DMS79 treated with DMSO at 0.1 percent for 48 hours (cell line): Measurements from ENCODE around the gene TTBK1.

Source experiments
- DNase-seq: peaks from one replicate; lab custom pipeline; 2025; lab: John Stamatoyannopoulos, UW

Gene TTBK1

DNA sequence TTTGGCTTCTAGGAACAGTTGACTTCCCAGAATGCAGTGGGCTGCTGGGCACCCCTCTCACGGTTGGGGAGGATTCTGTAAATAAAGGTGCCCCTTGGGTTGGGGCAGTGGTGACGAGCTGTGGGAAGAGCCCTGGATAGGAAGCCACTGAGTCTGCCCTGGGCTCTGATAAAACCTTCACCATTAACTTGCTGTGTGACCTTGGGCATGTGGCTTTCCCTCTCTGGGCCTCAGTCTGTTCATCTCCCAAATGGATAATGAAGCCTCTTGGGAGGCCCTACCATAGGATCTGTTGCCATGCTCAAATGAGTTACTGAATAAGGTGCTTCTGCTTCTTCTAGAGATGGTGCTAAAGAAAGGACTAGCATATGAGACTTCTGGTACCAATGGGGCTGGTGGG lies 61.6 kb downstream of the TTBK1 start:
- no peak for DNase-seq

DNA sequence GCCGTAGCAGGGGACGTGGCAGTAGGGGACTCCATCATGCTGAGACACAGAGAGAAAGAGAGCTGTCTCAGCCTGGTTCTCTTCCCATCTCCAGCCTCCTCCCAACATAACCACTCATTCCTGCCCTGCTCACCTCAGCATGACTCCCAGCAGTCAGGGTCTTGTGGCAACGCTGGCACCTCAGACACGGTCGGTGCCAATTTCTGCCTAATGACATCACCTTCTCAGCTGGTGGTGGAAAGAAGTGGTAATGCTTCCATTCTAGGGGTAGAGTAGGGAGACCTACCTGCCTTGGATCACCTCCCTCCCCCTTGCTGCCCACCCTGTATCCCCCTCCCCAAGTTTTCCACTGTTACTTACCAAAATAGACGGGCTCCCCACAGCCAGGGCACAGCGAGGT lies 62.8 kb downstream of the TTBK1 start:
- no peak for DNase-seq

DNA sequence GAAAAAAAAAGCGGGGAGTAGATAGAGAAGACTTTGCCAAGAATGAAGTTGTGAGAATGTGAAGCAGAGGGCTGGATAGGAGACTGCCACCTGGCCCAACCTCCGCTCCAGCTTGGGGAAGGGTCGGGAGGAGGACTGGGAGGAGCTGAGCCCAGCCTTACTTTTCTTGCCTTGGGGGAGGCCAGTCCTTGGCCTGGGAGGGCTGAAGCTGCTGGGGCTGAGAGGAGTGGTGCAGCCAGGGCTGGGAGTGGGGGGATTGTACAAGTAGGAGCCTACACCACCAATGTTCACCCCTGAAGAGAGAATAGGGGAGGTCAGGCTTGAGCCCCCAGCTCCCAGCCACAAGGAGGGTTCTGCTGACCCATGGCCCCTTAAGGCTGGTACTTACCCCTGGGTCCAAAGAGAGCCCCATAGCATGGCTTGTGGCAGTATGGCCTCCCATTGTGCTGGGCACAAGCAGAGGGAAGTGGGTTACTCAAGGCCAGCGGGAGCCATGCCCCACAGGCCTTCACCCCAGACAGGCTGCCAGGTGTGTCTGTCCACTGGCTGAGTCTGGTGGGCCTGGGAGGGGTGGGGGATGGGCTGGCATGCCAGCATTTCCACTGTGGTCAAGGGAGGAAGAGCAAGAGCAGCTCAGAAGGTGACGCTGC lies 64.3 kb downstream of the TTBK1 start:
- DNase-seq: no peak

DNA sequence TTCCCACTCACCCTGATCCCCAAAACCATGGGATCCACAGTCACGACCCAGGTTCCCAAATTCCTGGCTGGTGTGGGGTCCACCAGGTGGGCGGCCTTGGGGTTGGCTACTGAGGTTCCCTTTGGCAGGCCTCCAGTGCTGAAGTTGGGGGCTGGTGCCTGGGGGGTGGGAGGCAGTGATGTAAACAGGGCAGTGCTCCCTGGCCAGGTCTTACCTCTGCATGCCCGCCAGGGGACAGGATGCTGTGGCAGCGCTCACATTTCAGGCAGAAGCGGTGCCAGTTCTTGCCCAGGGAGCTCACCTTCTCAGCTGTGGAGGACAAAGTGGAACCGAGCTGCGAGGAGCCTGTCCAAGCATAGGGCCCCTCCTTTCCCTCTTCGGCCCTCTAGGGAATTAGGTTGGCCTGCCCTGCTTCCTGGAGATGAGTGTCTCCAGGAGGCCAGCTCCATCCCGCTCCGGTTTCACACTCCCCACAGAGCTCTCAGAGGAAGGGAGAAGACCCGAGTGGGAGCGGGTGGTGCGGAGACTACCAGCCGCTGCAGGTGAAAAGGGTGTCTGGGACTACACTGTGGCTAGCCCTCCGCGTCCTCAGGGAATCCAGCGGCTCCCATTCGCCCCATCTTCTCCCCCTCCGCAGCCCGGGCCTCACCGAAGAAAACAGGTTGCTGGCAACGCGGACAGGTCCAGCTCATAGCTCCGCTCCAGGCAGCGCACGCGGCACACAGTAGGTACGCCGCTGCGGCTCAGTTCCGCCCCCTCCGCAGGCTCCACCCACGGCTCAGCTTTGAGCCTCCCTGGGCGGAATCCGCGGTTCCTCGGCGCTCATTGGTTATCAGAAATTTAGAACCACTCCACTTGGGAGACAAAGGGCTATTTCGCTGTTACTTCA lies 65.1 kb downstream of the TTBK1 start, which contains the start of gene CRIP3:
CRIP3 (minus strand) TSS at position 726 of the 889 bp plus-strand sequence; CDS start at position 692, 34 bp downstream.
- peak; percentile 78 for DNase-seq

DNA sequence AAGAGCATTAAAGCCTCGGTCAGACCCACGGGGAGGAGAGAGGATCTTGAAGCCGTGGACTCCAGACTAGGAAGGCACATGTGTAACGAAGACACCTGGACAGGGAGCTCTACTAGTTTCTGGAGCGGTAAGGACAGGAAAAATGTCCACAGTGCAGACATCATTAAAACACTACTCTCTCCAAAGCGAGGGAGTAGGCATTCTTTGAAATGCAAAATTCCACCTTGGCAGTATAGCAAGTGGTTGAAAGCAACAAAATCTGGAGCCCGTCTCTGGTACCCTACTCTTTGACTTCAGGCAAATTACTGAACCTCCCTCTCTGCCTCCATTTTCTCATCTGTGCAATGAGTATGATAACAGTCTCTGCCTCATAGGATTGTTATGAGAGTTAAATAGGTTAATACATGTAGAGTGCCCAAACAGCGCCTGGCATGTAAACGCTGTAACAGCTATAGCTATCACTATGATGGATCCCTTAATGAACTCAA lies 65.8 kb downstream of the TTBK1 start:
- DNase-seq: no peak

DNA sequence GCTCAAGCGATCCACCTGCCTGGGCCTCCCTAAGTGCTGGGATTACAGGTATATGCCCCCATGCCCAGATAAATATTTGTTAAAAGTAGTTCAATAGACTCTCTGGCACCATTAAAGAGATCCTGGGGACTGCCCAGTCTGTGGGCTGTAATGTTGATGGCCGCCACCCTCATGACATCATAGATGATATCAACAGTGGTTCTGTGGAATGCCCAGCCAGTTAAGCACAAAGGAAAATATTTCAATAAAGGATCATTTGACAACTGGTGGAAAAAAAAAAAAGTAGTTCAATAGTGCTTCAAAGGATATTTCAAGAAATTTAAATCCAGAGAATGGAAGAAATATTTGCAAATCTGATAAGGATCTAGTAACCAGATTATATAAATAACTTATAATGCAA lies 66.9 kb downstream of the TTBK1 start:
- no peak for DNase-seq

DNA sequence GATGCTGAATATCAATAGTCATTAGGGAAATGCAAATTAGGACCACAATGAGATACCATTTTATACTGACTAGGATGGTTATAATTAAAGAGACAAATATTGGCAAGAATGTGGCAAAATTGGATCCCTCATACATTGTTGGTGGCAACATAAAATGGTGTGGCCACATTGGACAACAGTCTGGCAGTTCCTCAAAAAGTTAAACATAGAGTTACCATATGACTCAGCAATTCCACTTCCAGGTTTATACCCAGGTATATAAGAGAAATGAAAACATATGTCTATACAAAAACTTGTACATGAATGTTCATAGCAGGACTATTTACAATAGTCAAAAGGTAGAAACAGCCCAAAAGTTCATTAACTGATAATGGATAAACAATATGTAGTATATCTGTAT lies 67.3 kb downstream of the TTBK1 start:
- no peak for DNase-seq

DNA sequence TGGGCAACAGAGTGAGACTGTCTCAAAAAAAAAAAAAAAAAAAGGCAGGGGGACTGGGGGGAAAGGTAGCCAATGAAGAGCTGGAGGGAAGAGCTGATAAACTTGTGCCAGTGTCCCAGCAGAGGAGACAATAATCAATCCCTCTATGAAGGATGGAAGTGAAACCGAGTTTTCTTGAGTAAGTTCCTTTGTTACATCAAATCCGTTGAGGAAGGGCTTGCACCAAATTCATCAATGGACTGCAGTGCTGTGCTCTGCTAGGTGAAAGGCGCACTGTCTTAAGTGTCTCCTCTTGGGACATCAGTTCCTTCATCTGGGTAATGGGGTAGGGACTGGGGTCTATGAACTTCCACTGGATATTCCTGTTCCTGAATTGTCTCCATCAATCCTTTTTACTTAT lies 68.4 kb downstream of the TTBK1 start:
- no peak for DNase-seq

DNA sequence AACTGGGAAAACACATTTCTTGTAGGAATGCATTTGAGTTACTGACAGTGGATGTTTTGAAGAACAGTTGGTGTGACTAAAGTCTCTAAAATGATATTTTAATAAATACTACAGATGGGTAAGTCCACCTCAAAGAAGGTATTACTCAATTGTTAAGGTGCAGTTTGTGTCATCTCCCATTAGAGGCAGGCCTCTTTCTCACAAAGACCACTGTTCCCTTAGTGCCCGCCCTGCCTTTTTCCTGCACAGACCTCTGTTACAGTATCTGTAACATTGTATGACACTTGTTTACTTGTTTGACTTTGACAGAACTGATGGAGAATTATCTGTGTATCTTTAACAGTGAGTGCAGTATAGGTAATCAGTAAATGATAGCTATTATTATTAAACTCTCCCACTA lies 70.5 kb downstream of the TTBK1 start:
- no peak for DNase-seq

DNA sequence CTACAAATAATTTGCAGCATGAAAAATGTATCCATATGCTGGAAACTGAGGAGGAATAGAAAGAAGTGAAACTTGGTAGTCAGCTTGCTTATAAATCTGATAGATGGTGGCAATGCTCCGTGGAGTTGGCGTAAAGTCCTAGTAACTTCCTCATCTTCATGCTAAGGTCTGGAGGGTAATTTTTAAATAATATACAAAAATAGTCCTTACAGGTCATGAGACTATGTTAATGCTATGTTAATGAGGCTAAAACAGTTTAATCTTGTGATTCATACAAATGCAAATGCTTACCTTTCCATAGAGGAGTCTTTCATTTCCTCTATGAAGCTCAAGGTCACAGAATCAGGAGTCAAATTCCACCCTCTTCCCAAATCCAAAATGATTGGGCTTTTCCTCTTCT lies 74.7 kb downstream of the TTBK1 start:
- DNase-seq: no peak

DNA sequence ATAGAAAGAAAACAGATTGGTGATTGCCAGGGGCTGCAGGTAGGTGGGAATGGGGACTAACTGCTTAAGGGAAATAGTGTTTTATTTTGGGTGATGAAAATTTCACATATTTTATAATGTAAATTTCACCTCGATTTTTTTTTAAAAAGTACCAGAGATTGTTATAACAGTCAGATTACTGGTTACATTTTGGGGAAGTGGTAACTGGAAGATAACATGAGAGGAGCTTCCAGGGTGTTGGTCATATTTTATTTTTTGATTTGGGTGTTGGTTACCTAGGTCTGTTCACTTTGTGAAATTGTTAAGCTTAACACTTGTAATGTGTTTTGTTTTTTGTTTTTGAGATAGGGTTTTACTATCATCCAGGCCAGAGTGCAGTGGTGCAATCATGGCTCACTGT lies 82.6 kb downstream of the TTBK1 start:
- no peak for DNase-seq

DNA sequence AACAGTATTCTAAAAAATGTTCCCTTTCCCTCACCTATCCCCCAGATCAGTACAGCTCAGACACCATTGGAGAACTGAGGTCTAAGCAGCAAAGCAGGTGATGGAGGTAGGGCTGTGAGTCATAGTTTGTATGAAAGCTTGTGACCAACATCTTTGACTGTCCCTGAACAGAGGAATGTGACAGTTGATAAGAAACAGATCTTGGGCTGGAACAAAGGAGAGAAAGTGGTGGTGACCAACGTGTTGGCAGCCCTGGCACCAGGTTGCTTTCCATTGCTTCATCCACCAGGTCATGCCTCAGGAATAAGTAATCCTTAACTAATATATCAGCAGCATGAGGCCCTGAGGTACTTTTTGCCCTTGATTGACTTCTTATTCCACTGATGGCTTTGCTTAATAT lies 85.2 kb downstream of the TTBK1 start:
- no peak for DNase-seq

DNA sequence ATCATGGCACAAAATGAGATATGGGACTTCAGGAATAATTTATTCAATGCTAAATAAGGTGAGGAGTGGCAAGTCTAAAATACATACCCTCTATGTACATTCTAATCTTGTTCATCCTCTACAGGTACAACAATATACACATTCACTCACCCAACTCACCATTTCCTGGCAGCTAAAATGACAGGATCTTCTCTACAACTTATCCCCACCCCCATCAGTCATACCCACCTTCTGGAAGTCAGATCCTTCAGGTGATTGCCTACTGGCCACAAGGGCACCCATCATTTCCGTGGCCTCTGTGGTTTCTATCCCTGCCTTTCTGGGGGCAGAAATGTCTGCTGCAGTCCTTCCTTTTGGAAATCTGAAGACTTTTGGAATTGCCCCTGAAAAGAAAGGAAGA lies 88.2 kb downstream of the TTBK1 start:
- no peak for DNase-seq

DNA sequence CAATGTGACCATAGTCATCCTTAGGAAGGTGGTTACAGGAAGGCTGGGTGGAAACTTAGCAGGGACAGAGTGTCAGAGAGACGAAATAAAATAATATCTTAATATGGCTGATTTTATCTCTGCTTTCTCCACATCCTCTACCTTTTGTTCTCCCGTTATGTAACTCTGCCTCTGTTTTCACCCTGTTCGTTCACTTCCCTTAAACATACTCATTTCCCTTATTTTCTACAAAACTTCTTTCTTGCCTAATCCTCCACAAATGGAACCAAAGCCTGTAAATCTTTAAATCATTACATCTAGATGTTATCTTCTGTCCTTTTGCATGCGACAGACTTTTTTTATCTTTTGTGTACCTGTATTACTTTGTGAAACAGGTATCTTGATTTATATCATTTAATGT lies 88.6 kb downstream of the TTBK1 start:
- no peak for DNase-seq

DNA sequence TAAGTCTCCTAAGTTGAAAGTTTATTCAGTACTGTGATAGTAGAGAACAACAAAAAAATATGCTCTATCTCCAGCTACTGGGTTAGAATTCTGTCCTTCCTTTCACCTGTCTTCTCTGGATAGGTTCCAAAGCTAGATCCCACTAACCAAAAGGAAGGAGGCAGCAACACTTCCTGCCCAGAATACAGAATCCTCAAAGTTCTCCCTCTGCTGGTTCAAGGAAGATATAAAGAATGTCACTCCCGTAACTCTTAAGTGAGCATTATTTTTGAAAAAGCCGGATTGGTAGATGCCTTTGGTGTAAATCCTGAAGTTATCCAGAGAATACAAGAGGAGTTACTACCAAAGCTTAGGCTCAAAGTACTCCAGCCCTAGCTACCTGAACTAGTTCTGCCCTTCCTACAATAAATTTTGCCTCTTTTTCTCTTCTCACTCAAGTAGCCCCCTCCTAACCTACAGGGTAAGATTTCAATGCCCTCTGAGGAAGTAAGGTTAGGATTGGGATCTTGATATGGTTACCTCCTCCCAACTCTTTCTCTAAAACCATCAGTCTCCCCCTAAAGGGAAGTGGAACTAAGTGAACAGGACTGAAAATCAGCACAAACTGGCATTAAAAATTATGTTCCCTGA lies 91.3 kb downstream of the TTBK1 start:
- peak; percentile 30 for DNase-seq

DNA sequence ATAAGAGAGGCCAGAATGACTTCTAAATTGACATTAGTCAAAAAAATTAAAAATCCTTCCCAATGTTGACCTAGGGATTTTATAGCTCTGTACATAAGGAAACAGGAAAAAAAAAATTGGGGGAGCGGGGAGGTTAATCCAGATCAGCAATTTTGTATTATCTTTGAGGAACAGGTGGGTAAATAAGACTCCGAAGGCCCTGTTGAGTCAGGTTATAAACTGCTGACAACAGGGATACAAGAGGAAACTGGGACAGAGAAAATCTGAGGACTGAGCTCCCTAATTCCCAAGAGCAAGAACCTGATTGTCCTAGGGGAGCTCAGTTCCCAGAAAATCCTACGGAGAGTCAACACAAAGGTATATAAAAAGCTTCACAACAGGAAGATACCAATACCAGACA lies 92.2 kb downstream of the TTBK1 start:
- no peak for DNase-seq

DNA sequence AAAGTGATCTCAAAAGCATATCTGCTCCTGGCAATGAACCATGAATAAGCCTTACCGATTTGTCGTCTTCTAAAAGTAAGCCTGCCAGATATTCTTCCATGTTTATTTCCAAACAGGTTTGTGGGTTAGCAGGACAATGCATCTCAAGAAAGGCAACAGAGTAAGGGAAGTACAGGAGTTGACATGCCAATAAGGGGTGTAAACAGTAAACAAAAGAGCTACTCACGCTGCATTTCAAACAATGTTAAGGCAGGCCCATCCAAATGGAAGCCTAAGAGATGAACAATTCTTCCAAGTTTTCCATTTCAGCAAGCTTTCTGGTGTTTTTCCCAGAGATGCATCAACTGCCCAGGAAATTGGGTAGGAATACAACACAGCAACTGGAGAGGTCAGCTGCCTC lies 93.1 kb downstream of the TTBK1 start:
- DNase-seq: no peak
